A549 (cell line): ENCODE results near the gene TDRKH. TPM values are rescaled to one million over a fixed set of nuclear protein-coding genes. Genes with fewer than 3 reads are reported as not detected.

Experiments used
- ATAC-seq, 2 experiments: fragments of 200-7000 bp in 1 of 2; fragments of >200 bp in 1 of 2; cut with Nextera tagmentation in 1 of 2; cut with Tn5 transposase in 1 of 2; 3 replicates each; pipeline versions ENCODE4 v1.8.0 to v1.9.1; 2018 to 2020; ENCODE audit warnings: mild to moderate bottlenecking in 1 of 2, moderate library complexity in 1 of 2
- CTCF ChIA-PET: fragments of 300-600 bp; sonication (Branson Sonifier 250); formaldehyde crosslinking; extraction: SDS; loops from one replicate; lab custom pipeline; 2021; ENCODE audit warnings: antibody characterized with exemption, inconsistent platforms; lab: Yijun Ruan, JAX
- POLR2A ChIA-PET: fragments of 350-600 bp; formaldehyde crosslinking; extraction: SDS; loops from one replicate; lab custom pipeline; 2021; ENCODE audit warnings: antibody characterized with exemption, inconsistent platforms; lab: Yijun Ruan, JAX
- DNase-seq, 2 experiments: peaks; one replicate each; pipeline versions ENCODE4 v3.0.0 to v3.0.0-alpha.2; 2011 to 2016; ENCODE audit warnings: low read depth in 1 of 2, low spot score in 1 of 2
- FAIRE-seq: peaks from 2 replicates; lab custom pipeline; 2011; peaks lifted over from hg19 to GRCh38; lab: Jason Lieb, UNC
- H3K27ac ChIP-seq, 2 experiments: fragments of >200 bp; sonication (Bioruptor Twin); formaldehyde crosslinking; 3 replicates each; pipeline ENCODE4 v1.5.1; 2016 to 2017
- H3K4me1 ChIP-seq: fragments of >200 bp; sonication (Bioruptor Twin); formaldehyde crosslinking; 3 replicates; pipeline ENCODE4 v1.6.1; 2016
- H3K4me2 ChIP-seq: fragments of >200 bp; sonication (Bioruptor Twin); formaldehyde crosslinking; 3 replicates; pipeline ENCODE4 v1.6.1; 2016
- H3K4me3 ChIP-seq: fragments of >200 bp; sonication (Bioruptor Twin); formaldehyde crosslinking; 3 replicates; pipeline ENCODE4 v1.5.1; 2016
- H3K9me3 ChIP-seq: fragments of >200 bp; sonication (Bioruptor Twin); formaldehyde crosslinking; 3 replicates; pipeline ENCODE4 v1.6.1; 2016
- CBX2 ChIP-seq: fragments of 200-600 bp; sonication (generic); IDR thresholded peaks from 2 replicates; pipeline ENCODE4 v1.6.1; 2016; ENCODE audit warnings: low read depth, mild to moderate bottlenecking, borderline replicate concordance
- CBX8 ChIP-seq: fragments of 200-600 bp; sonication (generic); IDR thresholded peaks from 2 replicates; pipeline ENCODE4 v1.6.1; 2016
- CHD4 ChIP-seq: fragments of 200-600 bp; sonication (generic); IDR thresholded peaks from 2 replicates; pipeline ENCODE4 v1.6.1; 2016; ENCODE audit warnings: antibody characterized with exemption, mild to moderate bottlenecking, borderline replicate concordance
- EHF ChIP-seq: fragments of 250-450 bp; sonication (Bioruptor Pico); IDR thresholded peaks from 2 replicates; pipeline ENCODE4 v1.5.0; 2020; ENCODE audit warnings: mild to moderate bottlenecking
- EHMT2 ChIP-seq: fragments of 200-600 bp; sonication (generic); IDR thresholded peaks from 2 replicates; pipeline ENCODE4 v1.6.1; 2016; ENCODE audit warnings: antibody characterized with exemption, low read depth, mild to moderate bottlenecking, moderate library complexity
- ELK1 ChIP-seq: fragments of 150-350 bp; IDR thresholded peaks from 2 replicates; pipeline ENCODE4 v1.6.1; 2014; ENCODE audit warnings: low read depth, mild to moderate bottlenecking, low read length
- EP300 ChIP-seq, 2 experiments: fragments of >200 bp; sonication (Bioruptor Twin); formaldehyde crosslinking; IDR thresholded peaks; 2 replicates in 1 of 2; 3 replicates in 1 of 2; pipeline ENCODE4 v1.6.1; 2016 to 2017
- ESRRA ChIP-seq: fragments of 150-350 bp; IDR thresholded peaks from 2 replicates; pipeline ENCODE4 v1.6.1; 2014; ENCODE audit warnings: mild to moderate bottlenecking, low read length, borderline replicate concordance
- FOSL2 ChIP-seq, 2 experiments: fragments of 450-650 bp in 1 of 2; fragments of >200 bp in 1 of 2; sonication (Bioruptor Twin) in 1 of 2; formaldehyde crosslinking; IDR thresholded peaks; 2 replicates each; pipeline versions ENCODE4 v1.5.0 to v1.6.1; 2016 to 2020; ENCODE audit warnings: mild to moderate bottlenecking in 1 of 2, moderate library complexity in 1 of 2
- GATA3 ChIP-seq: IDR thresholded peaks from 2 replicates; pipeline ENCODE4 v1.6.1; 2012; ENCODE audit warnings: borderline replicate concordance
- HDAC2 ChIP-seq: fragments of 200-600 bp; sonication (generic); IDR thresholded peaks from 2 replicates; pipeline ENCODE4 v1.6.1; 2016
- HES2 ChIP-seq: fragments of >200 bp; sonication (Bioruptor Twin); formaldehyde crosslinking; IDR thresholded peaks from 2 replicates; pipeline ENCODE4 v1.6.1; 2016
- HOXA7 ChIP-seq: fragments of 250-450 bp; sonication (Bioruptor Pico); IDR thresholded peaks from 2 replicates; pipeline ENCODE4 v1.5.0; 2020; ENCODE audit warnings: mild to moderate bottlenecking, moderate library complexity
- JUNB ChIP-seq: fragments of >200 bp; sonication (Bioruptor Twin); formaldehyde crosslinking; IDR thresholded peaks from 2 replicates; pipeline ENCODE4 v1.6.1; 2016
- KDM1A ChIP-seq: fragments of 200-600 bp; sonication (generic); IDR thresholded peaks from 2 replicates; pipeline ENCODE4 v1.6.1; 2016; ENCODE audit warnings: low read depth, mild to moderate bottlenecking
- KDM5A ChIP-seq: fragments of 200-600 bp; sonication (generic); IDR thresholded peaks from 2 replicates; pipeline ENCODE4 v1.6.1; 2016; ENCODE audit warnings: antibody characterized with exemption, mild to moderate bottlenecking
- MAFK ChIP-seq: fragments of 450-650 bp; IDR thresholded peaks from 2 replicates; pipeline ENCODE4 v1.6.1; 2014; ENCODE audit not compliant: partially characterized antibody
- MYC ChIP-seq: IDR thresholded peaks from 2 replicates; pipeline ENCODE4 v1.6.1; 2012; ENCODE audit warnings: mild to moderate bottlenecking, inconsistent platforms, low read length, improper control_type of control experiment, borderline replicate concordance
- NFE2L2 ChIP-seq: fragments of 150-350 bp; conservative IDR thresholded peaks from 2 replicates; pipeline ENCODE4 v1.6.1; 2014; ENCODE audit warnings: low read length
- NR3C1 ChIP-seq: fragments of >200 bp; sonication (Bioruptor Twin); formaldehyde crosslinking; IDR thresholded peaks from 3 replicates; pipeline ENCODE4 v1.6.1; 2017
- PHF8 ChIP-seq: fragments of 200-600 bp; sonication (generic); IDR thresholded peaks from 2 replicates; pipeline ENCODE4 v1.6.1; 2016; ENCODE audit warnings: low read depth, mild to moderate bottlenecking, antibody characterized with exemption, moderate library complexity, borderline replicate concordance
- RFX5 ChIP-seq: fragments of 450-650 bp; IDR thresholded peaks from 2 replicates; pipeline ENCODE4 v1.7.1; 2014; ENCODE audit warnings: antibody characterized with exemption, mild to moderate bottlenecking, moderate library complexity
- RNF2 ChIP-seq: fragments of 200-600 bp; sonication (generic); IDR thresholded peaks from 2 replicates; pipeline ENCODE4 v1.6.1; 2016; ENCODE audit warnings: low read depth, mild to moderate bottlenecking, antibody characterized with exemption, moderate library complexity, borderline replicate concordance
- SMC3 ChIP-seq: fragments of >200 bp; sonication (Bioruptor Twin); formaldehyde crosslinking; IDR thresholded peaks from 3 replicates; pipeline ENCODE4 v1.6.1; 2018; ENCODE audit warnings: inconsistent platforms
- SREBF2 ChIP-seq: fragments of 450-650 bp; IDR thresholded peaks from 2 replicates; pipeline ENCODE4 v1.6.1; 2014; ENCODE audit warnings: mild to moderate bottlenecking, moderate library complexity
- TFCP2L1 ChIP-seq: fragments of 250-450 bp; sonication (Bioruptor Pico); IDR thresholded peaks from 2 replicates; pipeline ENCODE4 v1.5.0; 2021; ENCODE audit warnings: mild to moderate bottlenecking
- TP53 ChIP-seq: fragments of 250-450 bp; sonication (Bioruptor Pico); IDR thresholded peaks from 2 replicates; pipeline ENCODE4 v1.5.0; 2021; ENCODE audit warnings: mild to moderate bottlenecking, moderate library complexity
- ZC3H11A ChIP-seq: fragments of 450-650 bp; IDR thresholded peaks from 2 replicates; pipeline ENCODE4 v1.6.1; 2014; ENCODE audit warnings: antibody characterized with exemption, mild to moderate bottlenecking
- ZNF302 ChIP-seq: fragments of 250-450 bp; sonication (Bioruptor Pico); IDR thresholded peaks from 2 replicates; pipeline ENCODE4 v1.9.0; 2021; ENCODE audit warnings: inconsistent platforms, mild to moderate bottlenecking, moderate library complexity
- WGBS: methylation state at CpG from one replicate; pipeline ENCODE4 v1.1.6; 2017; ENCODE audit errors: missing lambda C conversion rate; 5-methylcytosine and 5-hydroxymethylcytosine counted together
- polyA plus RNA-seq, 4 experiments: library from polyadenylated mRNA; depleted of rRNA in 3 of 4; stranded (reverse); fragments of >200 nt; fragmentation: RNase III in 1 of 4; extraction: RNeasy Plus Mini Kit Qiagen cat#74134 plus additional on column Dnase treatment in 1 of 4; gene quantifications; 2 replicates in 3 of 4; 3 replicates in 1 of 4; pipeline ENCODE4 v1.2.3, GENCODE V29; 2011 to 2017

TDRKH gene
- polyA plus RNA-seq, 2 of the 4 experiments (the other 2 are of a cell fraction), result 7.7 to 8.8 TPM

GRCh38 chr1:151756291-151756690, 34.0 kb downstream of the TDRKH start:
- DNase-seq (no peak), ATAC-seq (peak in 1 of 2 experiments; percentile 36; a peak in 1 of 6 replicates), FAIRE-seq (no peak)
- TF ChIP-seq NFE2L2 (no peak), HDAC2 (no peak), KDM5A (no peak), HOXA7 (no peak), EP300 (IDR thresholded peaks at IDR 0.05) (no peak), HES2 (no peak), ELK1 (no peak), EHMT2 (no peak), ESRRA (no peak), TFCP2L1 (CRISPR knock-in tag) (no peak), ZC3H11A (no peak), MYC (no peak), SREBF2 (no peak), MAFK (no peak)
- no peaks in the 10 kb centered on the region for H3K9me3 ChIP-seq
- no peaks in the 10 kb centered on the region for H3K4me1 ChIP-seq
- CTCF ChIA-PET, result interaction anchor here (0.5 to 2.4 kb wide), 5 partner anchors 13 to 212 kb away, joined by 3 to 6 read pairs (median 3); no protein-coding TSS in a partner anchor
- no peak overlapping the region for H3K27ac ChIP-seq
- H3K4me3 ChIP-seq, result no peak overlapping the region
- WGBS, result 60% methylated on average over 1 of the region's 1 CpG
- POLR2A ChIA-PET, result no interaction called here
- H3K4me2 ChIP-seq, result no peak overlapping the region

GRCh38 chr1:151741516-151741915, 48.8 kb downstream of the TDRKH start:
- Histone ChIP-seq H3K4me3 (no peak overlapping the region), H3K27ac (no peak overlapping the region), H3K4me1 (no peaks in the 10 kb centered on the region), H3K9me3 (peaks cover 9% of the 10 kb centered on the region), H3K4me2 (no peak overlapping the region)
- DNase-seq (no peak), ATAC-seq (no peak), FAIRE-seq (no peak)
- TF ChIP-seq HES2 (no peak), EHF (no peak), CHD4 (no peak), PHF8 (no peak), GATA3 (no peak), CBX2 (no peak), TP53 (no peak), KDM5A (no peak), CBX8 (no peak), JUNB (no peak), MAFK (no peak), RNF2 (no peak), RFX5 (no peak), KDM1A (no peak), EP300 (IDR thresholded peaks at IDR 0.05) (no peak), ZNF302 (CRISPR knock-in tag) (no peak), FOSL2 (IDR thresholded peaks at IDR 0.05) (no peak), FOSL2 (CRISPR knock-in tag; IDR thresholded peaks at IDR 0.05) (no peak), ESRRA (no peak), NR3C1 (no peak), SMC3 (no peak)
- CTCF ChIA-PET, result interaction anchor here (0.9 to 1.4 kb wide), 2 partner anchors 15 to 148 kb away, joined by 3 to 5 read pairs; no protein-coding TSS in a partner anchor
- POLR2A ChIA-PET, result no interaction called here
- WGBS, result 67% methylated on average over 4 of the region's 4 CpGs
